ENCODE measurements around the gene COLGALT1.
"Not testable (repeated sequence)": the region's sequence is repeated elsewhere in the genome, so short reads cannot be mapped to it uniquely, and the experiment has no call there.

COLGALT1 gene

DNA sequence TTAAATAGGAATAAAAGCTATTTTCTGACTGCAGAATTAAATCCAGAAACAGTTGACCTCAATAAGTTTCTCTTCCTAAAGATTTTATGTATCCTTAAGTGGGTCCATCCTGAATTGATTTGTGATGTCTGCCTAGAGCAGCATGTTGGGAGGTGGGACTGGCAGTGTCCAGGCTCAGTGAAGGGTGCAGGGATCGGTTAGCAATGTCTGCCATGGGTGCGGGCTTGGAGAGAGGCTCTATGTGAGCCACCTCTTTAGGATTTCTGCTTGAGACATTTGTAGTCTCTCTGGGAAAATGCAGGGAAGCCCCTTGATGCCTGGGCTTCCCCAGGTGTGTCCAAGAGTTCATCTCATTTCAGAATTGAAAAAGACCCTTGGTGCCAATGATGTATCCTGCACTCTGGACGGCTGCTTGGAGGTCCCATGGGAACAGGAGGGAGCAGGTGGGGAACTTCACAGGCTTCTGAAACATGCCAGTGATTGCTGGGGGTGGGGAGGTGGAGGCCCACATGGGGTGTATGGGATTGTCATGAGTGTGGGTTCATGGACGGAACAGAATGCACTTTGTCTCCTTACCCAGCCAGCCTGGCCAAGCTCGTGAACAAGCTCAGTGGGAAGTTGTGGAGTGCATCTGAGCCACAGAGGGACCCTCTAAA is 6.2 kb upstream of the COLGALT1 start:
- DNase-seq (ENCODE audit: low read depth in 1 of 2, low spot score in 1 of 2): no peak
- TF ChIP-seq SPI1 (IDR thresholded peaks at IDR 0.05; ENCODE audit: borderline replicate concordance, low read depth) (no peak), POLR2AphosphoS5 (IDR thresholded peaks at IDR 0.05; ENCODE audit: low read depth) (no peak), GABPA (IDR thresholded peaks at IDR 0.05; ENCODE audit: low read depth) (no peak)
- TF ChIP-seq, protein P1, sequence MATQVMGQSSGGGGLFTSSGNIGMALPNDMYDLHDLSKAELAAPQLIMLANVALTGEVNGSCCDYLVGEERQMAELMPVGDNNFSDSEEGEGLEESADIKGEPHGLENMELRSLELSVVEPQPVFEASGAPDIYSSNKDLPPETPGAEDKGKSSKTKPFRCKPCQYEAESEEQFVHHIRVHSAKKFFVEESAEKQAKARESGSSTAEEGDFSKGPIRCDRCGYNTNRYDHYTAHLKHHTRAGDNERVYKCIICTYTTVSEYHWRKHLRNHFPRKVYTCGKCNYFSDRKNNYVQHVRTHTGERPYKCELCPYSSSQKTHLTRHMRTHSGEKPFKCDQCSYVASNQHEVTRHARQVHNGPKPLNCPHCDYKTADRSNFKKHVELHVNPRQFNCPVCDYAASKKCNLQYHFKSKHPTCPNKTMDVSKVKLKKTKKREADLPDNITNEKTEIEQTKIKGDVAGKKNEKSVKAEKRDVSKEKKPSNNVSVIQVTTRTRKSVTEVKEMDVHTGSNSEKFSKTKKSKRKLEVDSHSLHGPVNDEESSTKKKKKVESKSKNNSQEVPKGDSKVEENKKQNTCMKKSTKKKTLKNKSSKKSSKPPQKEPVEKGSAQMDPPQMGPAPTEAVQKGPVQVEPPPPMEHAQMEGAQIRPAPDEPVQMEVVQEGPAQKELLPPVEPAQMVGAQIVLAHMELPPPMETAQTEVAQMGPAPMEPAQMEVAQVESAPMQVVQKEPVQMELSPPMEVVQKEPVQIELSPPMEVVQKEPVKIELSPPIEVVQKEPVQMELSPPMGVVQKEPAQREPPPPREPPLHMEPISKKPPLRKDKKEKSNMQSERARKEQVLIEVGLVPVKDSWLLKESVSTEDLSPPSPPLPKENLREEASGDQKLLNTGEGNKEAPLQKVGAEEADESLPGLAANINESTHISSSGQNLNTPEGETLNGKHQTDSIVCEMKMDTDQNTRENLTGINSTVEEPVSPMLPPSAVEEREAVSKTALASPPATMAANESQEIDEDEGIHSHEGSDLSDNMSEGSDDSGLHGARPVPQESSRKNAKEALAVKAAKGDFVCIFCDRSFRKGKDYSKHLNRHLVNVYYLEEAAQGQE (IDR thresholded peaks at IDR 0.05; ENCODE audit: insufficient replicate concordance, low read depth): no peak
- TF ChIP-seq, protein P2, sequence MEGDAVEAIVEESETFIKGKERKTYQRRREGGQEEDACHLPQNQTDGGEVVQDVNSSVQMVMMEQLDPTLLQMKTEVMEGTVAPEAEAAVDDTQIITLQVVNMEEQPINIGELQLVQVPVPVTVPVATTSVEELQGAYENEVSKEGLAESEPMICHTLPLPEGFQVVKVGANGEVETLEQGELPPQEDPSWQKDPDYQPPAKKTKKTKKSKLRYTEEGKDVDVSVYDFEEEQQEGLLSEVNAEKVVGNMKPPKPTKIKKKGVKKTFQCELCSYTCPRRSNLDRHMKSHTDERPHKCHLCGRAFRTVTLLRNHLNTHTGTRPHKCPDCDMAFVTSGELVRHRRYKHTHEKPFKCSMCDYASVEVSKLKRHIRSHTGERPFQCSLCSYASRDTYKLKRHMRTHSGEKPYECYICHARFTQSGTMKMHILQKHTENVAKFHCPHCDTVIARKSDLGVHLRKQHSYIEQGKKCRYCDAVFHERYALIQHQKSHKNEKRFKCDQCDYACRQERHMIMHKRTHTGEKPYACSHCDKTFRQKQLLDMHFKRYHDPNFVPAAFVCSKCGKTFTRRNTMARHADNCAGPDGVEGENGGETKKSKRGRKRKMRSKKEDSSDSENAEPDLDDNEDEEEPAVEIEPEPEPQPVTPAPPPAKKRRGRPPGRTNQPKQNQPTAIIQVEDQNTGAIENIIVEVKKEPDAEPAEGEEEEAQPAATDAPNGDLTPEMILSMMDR (IDR thresholded peaks at IDR 0.05; ENCODE audit: insufficient read depth, low read length): no peak
- Histone ChIP-seq H3K27ac (replicated peaks) (no peak overlapping the region), H3K4me3 (replicated peaks; ENCODE audit: insufficient read depth, low read length) (no peak overlapping the region), H3K27me3 (ENCODE audit: insufficient read depth, poor library complexity, severe bottlenecking) (no peaks in the 10 kb centered on the region)

DNA sequence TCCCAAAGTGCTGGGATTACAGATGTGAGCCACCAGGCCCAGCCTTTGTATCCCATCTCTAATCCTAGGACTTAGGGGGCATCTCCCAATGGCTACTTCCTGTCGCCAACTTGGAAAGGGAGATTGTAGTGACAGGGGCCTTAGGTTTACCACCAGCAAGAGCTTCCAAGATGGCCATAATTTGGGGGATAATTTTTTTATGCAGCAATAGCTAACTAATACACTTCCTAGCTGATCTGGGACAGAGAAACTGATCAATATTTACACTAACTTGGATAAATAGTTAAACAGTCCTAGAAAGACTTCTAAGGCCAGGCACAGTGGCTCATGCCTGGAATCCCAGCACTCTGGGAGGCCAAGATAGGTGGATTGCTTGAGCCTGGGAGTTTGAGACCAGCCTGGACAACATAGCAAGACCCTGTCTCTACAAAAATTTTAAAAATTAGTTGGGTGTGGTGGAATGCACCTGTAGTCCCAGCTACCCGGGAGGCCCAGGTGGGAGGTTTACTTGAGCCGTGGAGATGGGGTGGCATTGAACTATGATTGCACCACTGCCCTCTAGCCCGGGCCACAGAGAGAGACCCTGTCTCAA is 5.3 kb upstream of the COLGALT1 start:
- DNase-seq (ENCODE audit: low read depth in 1 of 2, low spot score in 1 of 2): no peak
- Histone ChIP-seq H3K27ac (replicated peaks) (no peak overlapping the region), H3K4me3 (replicated peaks; ENCODE audit: insufficient read depth, low read length) (no peak overlapping the region), H3K27me3 (ENCODE audit: insufficient read depth, poor library complexity, severe bottlenecking) (no peaks in the 10 kb centered on the region)
- no peak for TF ChIP-seq POLR2AphosphoS5 (IDR thresholded peaks at IDR 0.05; ENCODE audit: low read depth)
- no peak for TF ChIP-seq GABPA (IDR thresholded peaks at IDR 0.05; ENCODE audit: low read depth)
- TF ChIP-seq, protein P1 (IDR thresholded peaks at IDR 0.05; ENCODE audit: insufficient replicate concordance, low read depth): no peak
- TF ChIP-seq SPI1 (IDR thresholded peaks at IDR 0.05; ENCODE audit: borderline replicate concordance, low read depth): no peak

DNA sequence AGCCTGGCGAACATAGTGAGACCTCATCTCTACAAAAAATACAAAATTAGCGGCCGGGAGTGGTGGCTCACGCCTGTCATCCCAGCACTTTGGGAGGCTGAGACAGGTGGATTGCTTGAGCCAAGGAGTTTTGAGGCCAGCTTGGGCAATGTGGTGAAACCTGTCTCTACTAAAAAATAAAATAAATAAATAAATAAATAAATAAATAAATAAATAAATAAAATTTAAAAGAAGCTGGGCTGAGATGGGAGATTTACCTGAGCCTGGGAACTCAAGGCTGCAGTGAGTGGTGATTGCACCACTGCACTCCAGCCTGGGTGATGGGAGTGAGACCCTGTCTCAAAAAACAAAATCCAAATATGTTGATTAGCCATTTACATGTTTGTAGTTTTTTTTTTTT is 2.7 kb upstream of the COLGALT1 start:
- not testable (repeated sequence) for H3K4me3 ChIP-seq (replicated peaks; ENCODE audit: insufficient read depth, low read length); DNase-seq (ENCODE audit: low read depth in 1 of 2, low spot score in 1 of 2); H3K27me3 ChIP-seq (ENCODE audit: insufficient read depth, poor library complexity, severe bottlenecking)
- 0 out of 2 replicates have a peak overlapping the region, but pooled peaks have one; percentile 8 for H3K27ac ChIP-seq (replicated peaks)

DNA sequence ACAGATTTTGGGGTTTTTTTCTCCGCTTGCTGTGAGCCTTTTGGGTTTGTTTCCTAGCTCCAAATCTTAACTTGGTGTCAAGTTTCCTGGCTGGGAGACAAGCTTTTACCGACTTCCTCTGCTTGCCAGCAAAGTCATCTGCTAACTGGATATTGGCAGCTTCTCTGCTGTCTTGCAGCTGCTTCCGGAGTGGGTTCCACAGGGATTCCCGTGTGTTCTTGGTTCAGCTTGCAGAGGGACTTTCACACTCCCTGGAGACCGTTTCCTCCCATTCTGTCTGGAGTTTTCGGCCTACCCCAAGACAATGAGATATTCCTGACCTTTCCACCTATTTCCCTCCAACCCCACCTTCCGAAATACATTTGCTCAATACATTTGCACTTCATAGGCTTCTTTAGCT is 2.2 kb upstream of the COLGALT1 start:
- TF ChIP-seq POLR2AphosphoS5 (IDR thresholded peaks at IDR 0.05; ENCODE audit: low read depth) (peak; percentile 61), SPI1 (IDR thresholded peaks at IDR 0.05; ENCODE audit: borderline replicate concordance, low read depth) (peak; percentile 80; the same call in 1 of the 2 replicates)
- TF ChIP-seq, protein P2 (IDR thresholded peaks at IDR 0.05; ENCODE audit: insufficient read depth, low read length): no peak
- no peaks in the 10 kb centered on the region for H3K27me3 ChIP-seq (ENCODE audit: insufficient read depth, poor library complexity, severe bottlenecking)
- no peak overlapping the region for H3K4me3 ChIP-seq (replicated peaks; ENCODE audit: insufficient read depth, low read length)
- peak overlapping the region; percentile 20 for H3K27ac ChIP-seq (replicated peaks)
- peak in 1 of 2 experiments; percentile 71 for DNase-seq (ENCODE audit: low read depth in 1 of 2, low spot score in 1 of 2)

Data from HL-60 (cell line).